Mesenchymal stem cell (in vitro differentiated cells and primary cell): ENCODE results near the gene FBXL7.

Experiments used
- DNase-seq: peaks from one replicate; pipeline ENCODE4 v3.0.0-alpha.2; 2013
- H2AFZ ChIP-seq: one replicate; pipeline ENCODE4 v1.6.1; 2013; ENCODE audit warnings: low read depth, mild to moderate bottlenecking, control low read depth, inconsistent platforms, low read length, moderate library complexity
- H2AK5ac ChIP-seq: 2 replicates; pipeline ENCODE4 v1.6.1; 2013; ENCODE audit warnings: low read length, moderate library complexity, mild to moderate bottlenecking, inconsistent platforms; ENCODE audit not compliant: severe bottlenecking
- H2BK120ac ChIP-seq: one replicate; pipeline ENCODE4 v1.6.1; 2013; ENCODE audit warnings: low read depth, mild to moderate bottlenecking, inconsistent platforms, low read length, moderate library complexity
- H2BK12ac ChIP-seq, 2 experiments: one replicate each; pipeline ENCODE4 v1.6.1; 2013; ENCODE audit warnings: inconsistent platforms in 2 of 2, low read length in 2 of 2, mild to moderate bottlenecking in 2 of 2, moderate library complexity in 2 of 2, control low read depth in 1 of 2
- H2BK15ac ChIP-seq: one replicate; pipeline ENCODE4 v1.6.1; 2013; ENCODE audit warnings: mild to moderate bottlenecking, low read depth, inconsistent platforms; ENCODE audit not compliant: poor library complexity, severe bottlenecking
- H2BK5ac ChIP-seq: 2 replicates; pipeline ENCODE4 v1.6.1; 2013; ENCODE audit warnings: low read depth, mild to moderate bottlenecking, low read length, control low read depth, inconsistent platforms; ENCODE audit not compliant: poor library complexity, severe bottlenecking
- H3K14ac ChIP-seq, 2 experiments: one replicate each; pipeline ENCODE4 v1.6.1; 2013; ENCODE audit warnings: inconsistent platforms in 2 of 2, low read length in 2 of 2, control low read depth in 1 of 2, mild to moderate bottlenecking in 1 of 2, moderate library complexity in 1 of 2
- H3K18ac ChIP-seq, 2 experiments: one replicate each; pipeline ENCODE4 v1.6.1; 2013; ENCODE audit warnings: inconsistent platforms in 2 of 2, low read length in 2 of 2, control low read depth in 1 of 2, low read depth in 1 of 2, mild to moderate bottlenecking in 1 of 2
- H3K23ac ChIP-seq, 2 experiments: one replicate each; pipeline ENCODE4 v1.6.1; 2013; ENCODE audit warnings: inconsistent platforms in 2 of 2, low read length in 2 of 2, mild to moderate bottlenecking in 2 of 2, moderate library complexity in 2 of 2, control low read depth in 1 of 2
- H3K27ac ChIP-seq: 2 replicates; pipeline ENCODE4 v1.5.1; 2013; ENCODE audit warnings: mild to moderate bottlenecking, moderate library complexity, low read length, control low read depth, inconsistent platforms; ENCODE audit not compliant: poor library complexity, severe bottlenecking
- H3K27me3 ChIP-seq, 2 experiments: 2 replicates each; pipeline versions ENCODE4 v1.6.1 to v1.7.0; 2013; ENCODE audit warnings: low read length in 2 of 2, mild to moderate bottlenecking in 2 of 2, moderate library complexity in 2 of 2, control low read depth in 1 of 2, inconsistent platforms in 1 of 2; ENCODE audit not compliant: control insufficient read depth in 1 of 2, insufficient read depth in 1 of 2
- H3K36me3 ChIP-seq, 2 experiments: 2 replicates each; pipeline versions ENCODE4 v1.6.1 to v1.7.0; 2013; ENCODE audit warnings: low read length in 2 of 2, control low read depth in 1 of 2, inconsistent platforms in 1 of 2, low read depth in 1 of 2, mild to moderate bottlenecking in 1 of 2; ENCODE audit not compliant: insufficient read depth in 2 of 2, control insufficient read depth in 1 of 2
- H3K4ac ChIP-seq, 2 experiments: one replicate each; pipeline ENCODE4 v1.6.1; 2013; ENCODE audit warnings: inconsistent platforms in 2 of 2, low read length in 2 of 2, mild to moderate bottlenecking in 2 of 2, moderate library complexity in 2 of 2, control low read depth in 1 of 2, low read depth in 1 of 2
- H3K4me1 ChIP-seq: 2 replicates; pipeline ENCODE4 v1.6.1; 2013; ENCODE audit warnings: low read depth, low read length, control low read depth; ENCODE audit not compliant: control insufficient read depth, insufficient read depth
- H3K4me2 ChIP-seq: 2 replicates; pipeline ENCODE4 v1.6.1; 2013; ENCODE audit warnings: low read length, mild to moderate bottlenecking, inconsistent platforms; ENCODE audit not compliant: poor library complexity, severe bottlenecking
- H3K4me3 ChIP-seq, 2 experiments: 2 replicates each; pipeline versions ENCODE4 v1.5.1 to v1.7.0; 2013; ENCODE audit warnings: low read length in 2 of 2, mild to moderate bottlenecking in 2 of 2, control low read depth in 1 of 2, low read depth in 1 of 2; ENCODE audit not compliant: insufficient read depth in 1 of 2
- H3K79me1 ChIP-seq: replicated peaks from 2 replicates; pipeline ENCODE4 v1.6.1; 2013; ENCODE audit warnings: mild to moderate bottlenecking, control low read depth, low read length, inconsistent platforms; ENCODE audit not compliant: poor library complexity, severe bottlenecking
- H3K9ac ChIP-seq: 2 replicates; pipeline ENCODE4 v1.7.0; 2013; ENCODE audit warnings: mild to moderate bottlenecking, low read length, moderate library complexity
- H3K9me3 ChIP-seq: 2 replicates; pipeline ENCODE4 v1.7.0; 2013; ENCODE audit warnings: mild to moderate bottlenecking, low read length; ENCODE audit not compliant: control insufficient read depth
- H4K8ac ChIP-seq: one replicate; pipeline ENCODE4 v1.6.1; 2013; ENCODE audit warnings: inconsistent platforms, mild to moderate bottlenecking, low read length, moderate library complexity
- H4K91ac ChIP-seq: one replicate; pipeline ENCODE4 v1.6.1; 2013; ENCODE audit warnings: mild to moderate bottlenecking, low read length, inconsistent platforms
- WGBS: methylation state at CpG from one replicate; pipeline ENCODE4 v1.1.7; 2013; ENCODE audit warnings: mixed read lengths; 5-methylcytosine and 5-hydroxymethylcytosine counted together

Gene FBXL7

DNA sequence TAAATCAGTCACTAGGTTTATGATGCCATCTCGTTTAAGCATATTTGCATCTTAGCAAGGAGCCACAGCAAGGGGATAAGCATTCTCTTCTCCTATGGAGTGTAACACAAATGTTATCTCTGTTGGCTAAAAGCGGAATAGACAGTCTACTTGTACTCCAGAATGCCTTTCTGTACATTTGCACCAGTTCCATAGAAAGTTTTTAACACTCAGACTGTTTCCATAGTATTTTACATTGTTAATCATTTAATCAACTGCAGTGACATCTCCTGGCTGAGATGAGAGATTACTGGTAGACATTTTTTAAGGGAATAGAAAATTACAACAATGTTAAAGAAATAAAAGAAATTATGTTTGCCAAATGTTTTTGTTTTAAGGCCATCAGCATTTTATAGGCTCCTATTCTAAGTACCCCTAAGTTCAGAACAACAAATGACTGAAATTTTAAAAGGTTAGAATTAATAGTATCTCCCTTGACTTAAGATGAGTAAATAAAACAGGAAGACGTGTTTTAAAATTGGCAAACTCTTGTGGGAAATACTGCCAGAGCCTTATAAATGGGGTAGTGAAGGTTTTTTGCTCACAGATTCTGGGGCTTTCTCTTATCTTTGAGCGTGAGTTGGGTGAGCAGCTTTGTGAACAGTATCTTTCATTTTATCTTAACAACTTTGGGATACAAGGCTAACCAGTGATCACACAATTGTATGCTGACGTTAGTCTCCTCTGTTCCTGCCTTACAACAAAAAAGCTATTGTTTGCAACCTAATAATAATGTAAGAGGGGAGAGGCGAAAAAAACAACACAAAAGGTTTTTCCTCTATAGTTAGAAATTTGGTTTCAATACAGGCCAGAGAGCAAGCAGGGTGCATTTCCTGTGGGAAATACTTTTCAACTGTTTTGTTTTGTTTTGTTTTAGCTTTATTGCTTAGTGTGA lies 294.3 kb downstream of the FBXL7 start:
- H3K18ac ChIP-seq = no peak overlapping the region
- no peak overlapping the region for H2BK12ac ChIP-seq
- H3K27me3 ChIP-seq = no peaks in the 10 kb centered on the region
- H3K36me3 ChIP-seq = no peaks in the 10 kb centered on the region
- no peak overlapping the region for H4K91ac ChIP-seq
- no peak overlapping the region for H2AK5ac ChIP-seq
- H3K27ac ChIP-seq = no peak overlapping the region
- H3K9me3 ChIP-seq = no peaks in the 10 kb centered on the region
- 63% methylated on average over 4 of the region's 6 CpGs for WGBS
- H3K4me3 ChIP-seq = peak overlapping the region in 1 of 2 experiments; percentile 3
- H2BK15ac ChIP-seq = no peak overlapping the region
- no peak overlapping the region for H2BK5ac ChIP-seq
- H3K4ac ChIP-seq = no peak overlapping the region
- no peak overlapping the region for H2BK120ac ChIP-seq
- H3K23ac ChIP-seq = no peak overlapping the region
- H2AFZ ChIP-seq = no peak overlapping the region
- H3K14ac ChIP-seq = no peak overlapping the region
- H3K4me1 ChIP-seq = peaks cover 8% of the 10 kb centered on the region
- H3K79me1 ChIP-seq = peaks cover 26% of the 10 kb centered on the region
- H4K8ac ChIP-seq = no peak overlapping the region
- no peak overlapping the region for H3K4me2 ChIP-seq
- peak; percentile 27 for DNase-seq
- peak overlapping the region; percentile 57 for H3K9ac ChIP-seq

DNA sequence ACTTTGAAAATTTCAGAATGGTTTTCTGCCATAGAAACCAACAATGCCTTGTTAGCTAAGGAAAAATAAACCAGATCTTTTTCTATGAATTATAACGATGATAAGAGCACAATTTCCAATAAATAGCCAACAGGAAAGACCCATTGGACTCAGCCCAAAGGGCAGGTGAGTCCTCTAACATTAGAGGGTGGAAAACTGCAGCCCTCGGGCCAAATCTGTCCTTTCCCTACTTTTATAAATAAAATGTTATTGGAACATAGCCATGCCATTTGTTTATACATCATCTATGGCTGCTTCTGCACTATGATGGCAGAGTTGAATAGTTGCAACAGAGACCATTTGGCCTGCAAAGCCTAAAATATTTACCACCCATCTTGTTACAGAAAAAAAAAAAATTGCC lies 296.1 kb downstream of the FBXL7 start:
- no peak overlapping the region for H3K9ac ChIP-seq
- H3K4me3 ChIP-seq = no peak overlapping the region
- no peak overlapping the region for H3K27ac ChIP-seq
- no peak overlapping the region for H2AFZ ChIP-seq
- H3K27me3 ChIP-seq = no peaks in the 10 kb centered on the region
- no peak overlapping the region for H2BK12ac ChIP-seq
- H3K36me3 ChIP-seq = no peaks in the 10 kb centered on the region
- H3K79me1 ChIP-seq = peaks cover 26% of the 10 kb centered on the region
- no peak overlapping the region for H4K8ac ChIP-seq
- no peak overlapping the region for H2BK15ac ChIP-seq
- H2BK120ac ChIP-seq = no peak overlapping the region
- H4K91ac ChIP-seq = no peak overlapping the region
- H3K14ac ChIP-seq = no peak overlapping the region
- no peak overlapping the region for H3K4ac ChIP-seq
- H3K18ac ChIP-seq = no peak overlapping the region
- no peak overlapping the region for H3K4me2 ChIP-seq
- H2AK5ac ChIP-seq = no peak overlapping the region
- peaks cover 1% of the 10 kb centered on the region for H3K4me1 ChIP-seq
- 83% methylated on average over 1 of the region's 2 CpGs for WGBS
- no peak overlapping the region for H3K23ac ChIP-seq
- no peak for DNase-seq
- no peak overlapping the region for H2BK5ac ChIP-seq
- H3K9me3 ChIP-seq = no peaks in the 10 kb centered on the region

DNA sequence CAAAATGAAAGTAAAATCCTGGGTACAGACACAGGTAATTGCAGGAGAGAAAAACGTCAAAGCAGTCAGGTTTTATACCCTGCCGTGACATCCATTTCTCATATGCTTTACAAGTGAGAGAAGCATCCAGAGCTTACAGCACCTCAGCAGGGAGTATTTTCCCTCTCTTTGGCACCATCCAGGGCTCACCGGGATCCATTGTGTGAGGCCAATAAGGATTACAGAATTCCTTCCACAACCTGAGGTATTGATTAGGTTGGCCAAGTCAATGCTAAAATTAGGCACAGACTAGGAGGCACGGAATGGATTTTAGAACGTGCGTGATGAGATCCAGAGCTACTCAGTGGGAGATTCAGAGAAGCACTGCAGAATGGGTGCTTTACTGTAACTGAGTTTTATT lies 296.6 kb downstream of the FBXL7 start:
- no peak for DNase-seq
- H2AK5ac ChIP-seq = no peak overlapping the region
- H3K4me3 ChIP-seq = no peak overlapping the region
- H2BK120ac ChIP-seq = no peak overlapping the region
- peaks cover 24% of the 10 kb centered on the region for H3K79me1 ChIP-seq
- H4K91ac ChIP-seq = no peak overlapping the region
- peaks cover 1% of the 10 kb centered on the region for H3K4me1 ChIP-seq
- no peak overlapping the region for H3K14ac ChIP-seq
- H3K4me2 ChIP-seq = no peak overlapping the region
- H3K27ac ChIP-seq = no peak overlapping the region
- H4K8ac ChIP-seq = no peak overlapping the region
- H3K18ac ChIP-seq = no peak overlapping the region
- H3K23ac ChIP-seq = no peak overlapping the region
- no peaks in the 10 kb centered on the region for H3K27me3 ChIP-seq
- H2BK12ac ChIP-seq = no peak overlapping the region
- H2BK15ac ChIP-seq = no peak overlapping the region
- H2BK5ac ChIP-seq = no peak overlapping the region
- H3K36me3 ChIP-seq = no peaks in the 10 kb centered on the region
- no peak overlapping the region for H3K4ac ChIP-seq
- no peak overlapping the region for H3K9ac ChIP-seq
- H2AFZ ChIP-seq = no peak overlapping the region
- H3K9me3 ChIP-seq = no peaks in the 10 kb centered on the region
- whole genome bisulfite sequencing = 80% methylated on average over 4 of the region's 6 CpGs

DNA sequence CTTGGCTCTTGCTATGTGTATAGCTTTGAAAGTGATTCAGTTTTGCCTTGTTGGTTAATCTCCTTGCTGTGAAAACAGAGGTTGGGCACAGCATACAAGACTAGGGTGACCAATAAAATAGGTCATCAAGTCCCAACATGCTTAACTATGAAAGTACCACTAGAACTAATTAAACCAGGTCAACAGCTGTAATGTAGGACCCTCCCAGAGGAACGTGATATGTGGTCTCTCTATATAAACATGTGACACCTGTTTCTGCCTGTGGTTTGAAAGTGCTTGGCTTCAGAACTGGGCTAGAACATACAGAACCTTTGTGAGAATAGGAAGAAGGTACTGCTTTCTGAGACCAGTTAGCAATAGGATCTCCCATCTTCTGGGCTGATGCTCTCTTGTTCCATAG lies 297.1 kb downstream of the FBXL7 start:
- Histone ChIP-seq H3K23ac (no peak overlapping the region), H2AK5ac (no peak overlapping the region), H3K9ac (no peak overlapping the region), H3K18ac (no peak overlapping the region), H4K8ac (no peak overlapping the region), H3K27me3 (no peaks in the 10 kb centered on the region), H3K4ac (no peak overlapping the region), H3K36me3 (no peaks in the 10 kb centered on the region), H3K4me1 (peaks cover 1% of the 10 kb centered on the region), H3K27ac (no peak overlapping the region), H2BK15ac (no peak overlapping the region), H3K4me2 (no peak overlapping the region), H3K79me1 (peaks cover 24% of the 10 kb centered on the region), H3K9me3 (no peaks in the 10 kb centered on the region), H3K14ac (no peak overlapping the region), H3K4me3 (no peak overlapping the region), H4K91ac (no peak overlapping the region), H2BK5ac (no peak overlapping the region), H2BK12ac (no peak overlapping the region), H2BK120ac (no peak overlapping the region), H2AFZ (no peak overlapping the region)
- DNase-seq = no peak
- WGBS = 81% methylated on average over 1 of the region's 1 CpG
